Femur (tissue), 1 donor: ENCODE measurements around the gene CNPY1.
"Not testable (repeated sequence)": the region's sequence is repeated elsewhere in the genome, so short reads cannot be mapped to it uniquely, and the experiment has no call there.

Experiments
- DNase-seq: peaks from one replicate; pipeline ENCODE4 v3.0.0-alpha.2; 2017

CNPY1 gene

DNA sequence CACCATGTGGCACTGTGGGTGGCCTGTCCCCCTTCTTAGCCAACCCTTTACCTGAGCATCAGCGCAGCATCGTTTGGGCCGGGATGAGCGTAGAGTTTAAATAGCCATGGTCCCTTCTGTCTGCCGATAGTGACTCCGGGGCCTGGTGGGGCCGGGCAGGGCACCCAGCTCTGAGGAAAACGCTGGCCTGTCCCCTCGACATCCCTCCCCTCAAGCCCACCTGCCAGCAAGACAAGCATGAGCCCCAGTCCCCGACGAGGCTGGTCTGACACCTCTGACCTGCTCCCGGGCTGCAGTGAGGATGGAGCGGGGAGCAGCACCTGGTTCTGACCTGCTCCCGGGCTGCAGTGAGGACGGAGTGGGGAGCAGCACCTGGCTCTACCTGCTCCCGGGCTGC is 31.1 kb upstream of the CNPY1 start:
- DNase-seq = no peak

- no peak for DNase-seq
Measured at GRCh38 chr7:155576900-155577508, 30.6 kb upstream of the CNPY1 start.

- no peak for DNase-seq
Measured at GRCh38 chr7:155576416-155576815, 30.1 kb upstream of the CNPY1 start.

GRCh38 chr7:155574556-155575290 is 28.4 kb upstream of the CNPY1 start:
- DNase-seq = no peak

GRCh38 chr7:155571581-155572345 is 25.4 kb upstream of the CNPY1 start:
- no peak for DNase-seq

GRCh38 chr7:155570991-155571390 is 24.6 kb upstream of the CNPY1 start:
- DNase-seq = no peak

GRCh38 chr7:155570171-155570958 is 24.0 kb upstream of the CNPY1 start:
- DNase-seq = no peak

DNA sequence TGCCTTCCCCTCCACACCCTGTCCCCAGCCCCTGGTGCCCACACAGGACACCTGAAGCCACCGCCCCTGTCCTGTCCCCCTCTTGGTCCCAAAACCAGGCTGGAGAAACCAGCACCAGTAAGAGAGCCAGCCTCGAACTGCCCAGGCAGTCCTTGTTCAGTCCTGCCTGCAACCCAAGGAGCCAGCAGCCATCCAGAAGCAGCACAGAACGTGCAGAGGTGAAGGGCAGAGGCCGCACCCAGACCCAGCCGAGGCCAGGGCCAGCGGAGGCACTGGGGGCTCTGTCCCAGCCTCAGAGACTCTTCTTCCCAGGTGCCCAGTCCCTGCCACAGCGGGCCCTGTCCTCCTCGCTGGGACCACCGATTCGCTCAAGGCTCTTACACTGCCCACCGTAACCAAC is 23.3 kb upstream of the CNPY1 start:
- no peak for DNase-seq

DNA sequence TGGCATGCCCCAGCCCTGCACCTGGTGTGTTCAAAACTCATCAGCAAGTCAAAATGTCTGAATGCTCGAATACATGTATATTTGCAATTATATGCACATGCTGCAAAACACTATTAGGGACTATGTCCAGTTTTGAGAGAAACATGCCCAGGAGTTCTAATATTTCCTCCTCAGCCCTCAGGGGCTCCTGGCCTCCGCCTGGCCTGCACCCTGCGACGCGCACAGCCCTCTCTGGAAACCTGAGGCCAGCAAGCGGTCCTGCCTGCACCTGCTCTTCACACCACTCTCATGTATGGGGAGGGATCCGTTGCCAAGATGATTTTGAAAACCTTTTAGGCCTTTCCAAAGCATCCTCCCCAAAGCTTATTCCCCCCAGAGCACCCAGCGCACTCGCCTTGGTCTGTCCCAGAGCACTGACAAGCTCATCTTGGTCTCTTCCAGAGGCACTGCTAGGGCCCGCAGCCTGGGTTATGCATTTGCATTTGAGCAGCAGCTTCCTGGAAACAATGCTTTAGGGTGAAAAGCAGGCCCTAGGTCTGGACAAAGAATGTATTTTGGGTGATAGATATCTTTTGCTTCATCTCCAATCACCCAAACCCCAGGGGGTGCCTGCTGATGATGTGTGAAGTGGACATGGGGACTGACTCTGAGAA is 22.6 kb upstream of the CNPY1 start:
- DNase-seq = no peak

- DNase-seq = no peak
Measured at GRCh38 chr7:155568333-155568660, 21.9 kb upstream of the CNPY1 start.

- DNase-seq = no peak
Measured at GRCh38 chr7:155567646-155568332, 21.4 kb upstream of the CNPY1 start.

GRCh38 chr7:155566011-155566836 is 19.9 kb upstream of the CNPY1 start:
- DNase-seq = no peak

GRCh38 chr7:155565596-155565995 is 19.2 kb upstream of the CNPY1 start:
- DNase-seq = no peak

DNA sequence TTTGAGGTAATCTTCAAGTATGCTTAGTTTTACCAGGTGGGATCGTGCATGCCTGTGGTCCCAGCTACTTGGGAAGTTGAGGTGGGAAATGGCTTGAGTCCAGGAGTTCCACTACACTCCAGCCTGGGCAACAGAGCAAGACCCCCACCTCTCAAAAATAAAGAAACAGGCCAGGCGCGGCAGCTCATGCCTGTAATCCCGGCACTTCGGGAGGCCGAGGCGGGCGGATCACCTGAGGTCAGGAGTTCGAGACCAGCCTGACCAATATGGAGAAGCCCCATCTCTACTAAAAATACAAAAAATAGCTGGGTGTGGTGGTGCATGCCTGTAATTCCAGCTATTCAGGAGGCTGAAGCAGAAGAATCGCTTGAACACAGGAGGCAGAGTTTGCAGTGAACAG is 16.6 kb upstream of the CNPY1 start:
- DNase-seq = not testable (repeated sequence)

DNA sequence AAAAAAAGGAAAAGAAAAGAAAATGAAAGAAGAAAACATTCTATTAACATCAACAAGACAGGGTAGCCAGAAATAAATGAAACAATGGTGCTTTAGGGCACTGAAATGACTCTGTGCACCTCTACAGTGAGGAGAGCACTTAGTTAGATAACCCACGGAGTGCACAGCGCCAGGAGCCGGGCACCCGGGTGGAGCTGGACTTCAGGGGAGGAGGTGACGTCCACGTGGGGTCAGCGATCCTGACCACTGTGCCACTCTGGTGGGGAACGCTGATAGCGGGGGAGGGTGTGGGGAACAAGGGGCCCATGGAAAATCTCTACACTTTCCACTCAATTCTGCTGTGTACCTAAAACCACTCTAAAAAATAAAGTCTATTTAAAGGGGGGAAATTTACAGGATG is 15.7 kb upstream of the CNPY1 start:
- no peak for DNase-seq

DNA sequence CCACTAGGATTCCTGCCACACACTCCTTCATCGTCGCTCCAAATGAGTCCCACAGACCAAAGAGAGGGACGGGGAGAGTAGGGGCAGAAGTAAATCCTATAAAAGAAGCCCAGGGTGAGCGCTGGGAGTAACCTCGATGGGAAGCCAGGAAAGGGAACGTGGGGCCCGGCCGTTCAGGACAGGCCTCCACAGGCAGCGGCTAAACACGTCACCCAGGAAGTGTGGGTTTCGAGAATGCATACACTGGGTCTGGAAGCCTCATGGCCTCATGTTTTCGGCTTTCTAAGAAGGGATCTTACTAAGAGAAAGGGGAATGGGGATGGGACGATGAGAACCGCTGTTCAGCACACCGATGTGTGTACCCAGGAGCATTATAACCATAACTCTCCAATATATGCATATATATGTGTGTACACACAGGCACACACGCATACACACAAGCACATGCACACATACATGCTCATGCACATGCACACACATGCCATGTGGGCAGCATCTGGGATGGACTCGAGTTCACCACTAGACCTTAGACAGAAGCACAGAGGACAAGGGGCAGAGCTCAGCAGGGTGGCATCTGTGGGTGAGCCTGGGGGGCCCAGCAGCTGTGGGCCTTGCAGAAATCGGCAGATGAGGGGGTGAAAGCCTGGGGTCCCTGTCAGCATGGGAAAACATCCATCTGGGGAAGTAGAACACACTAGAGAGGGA is 14.8 kb upstream of the CNPY1 start:
- no peak for DNase-seq

DNA sequence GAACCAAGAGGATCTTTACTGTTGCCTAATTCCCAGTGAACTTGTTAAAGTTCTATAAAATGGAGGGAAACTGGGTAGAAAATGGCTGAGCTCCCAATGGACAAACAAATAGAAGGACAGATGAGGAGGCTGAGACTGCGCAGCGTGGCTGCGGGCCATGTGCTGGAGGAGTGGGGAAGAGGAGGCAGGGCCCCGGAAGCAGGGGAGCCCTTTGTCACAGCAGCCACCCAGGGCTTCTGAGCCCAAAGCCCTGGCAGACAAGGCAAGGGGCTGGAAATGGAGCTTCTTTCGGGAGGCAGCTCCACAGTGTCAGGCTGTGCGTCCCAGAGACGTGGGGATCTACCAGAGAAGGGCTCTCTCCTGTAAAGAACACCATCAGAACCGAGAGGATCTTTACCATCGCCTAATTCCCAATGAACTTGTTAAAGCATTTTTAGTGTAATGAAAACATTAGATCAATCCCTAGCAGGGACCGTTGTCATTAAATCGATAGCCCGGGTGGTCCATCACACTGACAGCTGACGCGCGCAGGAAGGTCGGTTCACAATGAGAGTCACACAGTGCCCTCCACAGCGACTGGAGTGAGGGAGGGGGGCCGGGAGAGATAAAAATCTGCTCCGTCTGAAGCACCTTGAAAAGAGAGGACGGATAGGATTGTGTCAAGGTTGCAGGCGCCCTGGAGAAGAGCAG is 14.0 kb upstream of the CNPY1 start:
- no peak for DNase-seq

DNA sequence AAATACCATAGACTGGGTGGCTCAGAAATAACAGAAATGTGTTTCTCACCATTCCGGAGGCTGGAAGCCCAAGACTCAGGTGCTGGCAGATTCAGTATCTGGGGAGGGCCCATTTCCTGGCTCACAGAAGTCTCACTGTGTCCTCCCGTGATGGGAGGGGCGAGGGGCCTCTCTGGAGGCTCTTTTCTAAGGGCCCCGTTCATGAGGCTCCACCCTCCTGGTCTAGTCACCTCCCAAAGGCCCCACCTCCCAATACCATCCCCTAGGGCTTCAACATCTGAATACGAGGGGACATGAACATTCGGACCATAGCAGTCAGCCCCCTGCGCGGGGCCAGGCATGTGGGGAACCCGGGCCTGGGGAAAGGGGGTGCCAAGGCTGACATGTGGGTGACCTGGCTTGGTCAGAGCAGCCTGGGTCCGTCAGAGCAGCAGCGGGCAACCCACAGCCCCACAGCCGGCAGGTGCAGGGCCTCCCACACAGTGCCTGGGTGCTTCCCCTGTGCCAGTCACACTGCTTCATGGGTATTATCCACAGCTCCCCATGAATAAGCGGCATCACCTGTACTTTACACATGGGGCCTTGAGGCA is 13.3 kb upstream of the CNPY1 start:
- DNase-seq = no peak

GRCh38 chr7:155558961-155559360 is 12.6 kb upstream of the CNPY1 start:
- DNase-seq = no peak

- DNase-seq = no peak
Measured at GRCh38 chr7:155558351-155558750, 12.0 kb upstream of the CNPY1 start.
